WTC11 (cell line): Measurements from ENCODE around the gene TIMM10.

Experiments used
- CTCF ChIP-seq: fragments of 200-600 bp; IDR thresholded peaks from 2 replicates; pipeline ENCODE4 v1.8.0; 2022; ENCODE audit warnings: antibody characterized with exemption
- ELF4 ChIP-seq: sonication (generic); formaldehyde crosslinking; IDR thresholded peaks from 2 replicates; pipeline ENCODE4 v1.8.1; 2022; ENCODE audit warnings: low read depth, mild to moderate bottlenecking, moderate library complexity, missing genetic modification reagents
- PREB ChIP-seq: sonication (generic); formaldehyde crosslinking; IDR thresholded peaks from 2 replicates; pipeline ENCODE4 v1.8.1; 2022; ENCODE audit warnings: mild to moderate bottlenecking, missing genetic modification reagents, moderate library complexity, borderline replicate concordance
- ZNF425 ChIP-seq: fragments of 250-450 bp; sonication (Bioruptor Pico); conservative IDR thresholded peaks from 2 replicates; pipeline ENCODE4 v1.9.0; 2021; ENCODE audit warnings: mild to moderate bottlenecking

DNA sequence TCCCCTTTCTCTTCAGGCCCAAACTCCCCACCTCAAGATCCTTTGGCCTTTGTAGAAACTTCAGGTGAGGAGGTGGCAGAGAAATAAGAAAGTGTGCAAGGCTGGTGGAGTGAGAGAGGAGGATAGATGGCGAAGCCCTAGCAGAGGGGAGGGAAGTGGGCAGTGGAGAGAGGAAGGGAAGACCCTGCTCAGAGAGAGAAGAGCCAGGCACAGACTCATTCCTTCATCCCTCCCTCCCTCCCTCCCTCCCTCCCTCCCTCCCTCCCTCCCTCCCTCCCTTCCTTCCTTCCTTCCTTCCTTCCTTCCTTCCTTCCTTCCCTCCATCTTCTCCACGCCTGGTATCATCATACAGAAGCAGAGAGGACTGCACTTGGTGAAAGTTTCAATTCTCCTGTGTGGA is 49.2 kb downstream of the TIMM10 start:
- TF ChIP-seq CTCF: no peak
- TF ChIP-seq PREB (CRISPR knock-in tag): no peak
- TF ChIP-seq ZNF425: no peak
- TF ChIP-seq ELF4 (CRISPR knock-in tag): no peak
